A549 (cell line): Measurements from ENCODE around the gene ATXN2.

Experiments used
- EP300 ChIP-seq, 2 experiments: fragments of >200 bp; sonication (Bioruptor Twin); formaldehyde crosslinking; IDR thresholded peaks; 2 replicates in 1 of 2; 3 replicates in 1 of 2; pipeline ENCODE4 v1.6.1; 2016 to 2017
- JUNB ChIP-seq: fragments of >200 bp; sonication (Bioruptor Twin); formaldehyde crosslinking; IDR thresholded peaks from 2 replicates; pipeline ENCODE4 v1.6.1; 2016
- POLR2AphosphoS2 ChIP-seq: conservative IDR thresholded peaks from 2 replicates; pipeline ENCODE4 v1.6.1; 2012; ENCODE audit warnings: low read length, improper control_type of control experiment, inconsistent platforms
- RAD21 ChIP-seq, 2 experiments: fragments of >200 bp in 1 of 2; sonication (Bioruptor Twin) in 1 of 2; formaldehyde crosslinking in 1 of 2; IDR thresholded peaks in 1 of 2; conservative IDR thresholded peaks in 1 of 2; 2 replicates in 1 of 2; 3 replicates in 1 of 2; pipeline ENCODE4 v1.6.1; 2012 to 2018; ENCODE audit warnings: inconsistent platforms in 1 of 2
- SREBF2 ChIP-seq: fragments of 450-650 bp; IDR thresholded peaks from 2 replicates; pipeline ENCODE4 v1.6.1; 2014; ENCODE audit warnings: mild to moderate bottlenecking, moderate library complexity
- TF ChIP-seq, protein P1 (sequence below): fragments of >200 bp; sonication (Bioruptor Twin); formaldehyde crosslinking; IDR thresholded peaks from 3 replicates; pipeline ENCODE4 v1.5.1; 2016

DNA sequence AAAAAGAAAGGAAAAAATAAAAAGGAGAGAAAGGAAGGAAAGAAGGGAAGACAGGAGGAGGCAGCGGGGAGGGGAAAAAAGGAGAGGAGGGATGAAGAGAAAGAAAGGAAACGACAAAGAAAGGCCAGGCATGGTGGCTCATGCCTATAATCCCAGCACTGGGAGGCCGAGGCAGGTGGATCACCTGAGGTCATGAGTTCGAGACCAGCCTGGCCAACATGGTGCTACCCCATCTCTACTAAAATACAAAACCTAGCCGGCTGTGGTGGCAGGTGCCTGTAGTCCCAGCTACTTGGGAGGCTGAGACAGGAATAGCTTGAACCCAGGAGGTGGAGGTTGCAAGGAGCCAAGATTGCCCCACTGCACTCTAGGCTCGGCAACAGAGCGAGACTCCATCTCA is 18.4 kb downstream of the ATXN2 start:
- no peak for TF ChIP-seq POLR2AphosphoS2
- TF ChIP-seq, protein P1, sequence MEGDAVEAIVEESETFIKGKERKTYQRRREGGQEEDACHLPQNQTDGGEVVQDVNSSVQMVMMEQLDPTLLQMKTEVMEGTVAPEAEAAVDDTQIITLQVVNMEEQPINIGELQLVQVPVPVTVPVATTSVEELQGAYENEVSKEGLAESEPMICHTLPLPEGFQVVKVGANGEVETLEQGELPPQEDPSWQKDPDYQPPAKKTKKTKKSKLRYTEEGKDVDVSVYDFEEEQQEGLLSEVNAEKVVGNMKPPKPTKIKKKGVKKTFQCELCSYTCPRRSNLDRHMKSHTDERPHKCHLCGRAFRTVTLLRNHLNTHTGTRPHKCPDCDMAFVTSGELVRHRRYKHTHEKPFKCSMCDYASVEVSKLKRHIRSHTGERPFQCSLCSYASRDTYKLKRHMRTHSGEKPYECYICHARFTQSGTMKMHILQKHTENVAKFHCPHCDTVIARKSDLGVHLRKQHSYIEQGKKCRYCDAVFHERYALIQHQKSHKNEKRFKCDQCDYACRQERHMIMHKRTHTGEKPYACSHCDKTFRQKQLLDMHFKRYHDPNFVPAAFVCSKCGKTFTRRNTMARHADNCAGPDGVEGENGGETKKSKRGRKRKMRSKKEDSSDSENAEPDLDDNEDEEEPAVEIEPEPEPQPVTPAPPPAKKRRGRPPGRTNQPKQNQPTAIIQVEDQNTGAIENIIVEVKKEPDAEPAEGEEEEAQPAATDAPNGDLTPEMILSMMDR: no peak
- TF ChIP-seq EP300 (IDR thresholded peaks at IDR 0.05): no peak
- TF ChIP-seq RAD21 (conservative IDR thresholded peaks at IDR 0.05 in 1 of 2, IDR thresholded peaks at IDR 0.05 in 1 of 2): no peak
- no peak for TF ChIP-seq SREBF2
- no peak for TF ChIP-seq JUNB
